H9 (cell line): ENCODE results near the gene ARL8A. TPM values are rescaled to one million over a fixed set of nuclear protein-coding genes. Genes with fewer than 3 reads are reported as not detected.

Experiments used
- DNase-seq: peaks from one replicate; pipeline ENCODE4 v3.0.0-alpha.2; 2017
- H2AFZ ChIP-seq: one replicate; pipeline ENCODE4 v1.6.1; 2013; ENCODE audit warnings: mild to moderate bottlenecking, low read length, control low read depth, moderate library complexity
- H2AK5ac ChIP-seq: 2 replicates; pipeline ENCODE4 v1.6.1; 2013; ENCODE audit warnings: low read length, control low read depth, mixed read lengths; ENCODE audit not compliant: insufficient read length
- H2BK120ac ChIP-seq: one replicate; pipeline ENCODE4 v1.6.1; 2013; ENCODE audit warnings: low read depth, mild to moderate bottlenecking, low read length, control low read depth, inconsistent platforms; ENCODE audit not compliant: poor library complexity, severe bottlenecking
- H2BK12ac ChIP-seq: 2 replicates; pipeline ENCODE4 v1.6.1; 2013; ENCODE audit warnings: low read length, control low read depth, mixed read lengths, low read depth; ENCODE audit not compliant: insufficient read length
- H2BK15ac ChIP-seq: 2 replicates; pipeline ENCODE4 v1.6.1; 2013; ENCODE audit warnings: low read depth, low read length, control low read depth
- H2BK20ac ChIP-seq: one replicate; pipeline ENCODE4 v1.6.1; 2013; ENCODE audit warnings: low read depth, mild to moderate bottlenecking, low read length, control low read depth, inconsistent platforms; ENCODE audit not compliant: poor library complexity, severe bottlenecking
- H2BK5ac ChIP-seq: 2 replicates; pipeline ENCODE4 v1.6.1; 2013; ENCODE audit warnings: low read length, control low read depth, mixed read lengths; ENCODE audit not compliant: insufficient read length
- H3K14ac ChIP-seq: 2 replicates; pipeline ENCODE4 v1.6.1; 2013; ENCODE audit warnings: low read length, control low read depth; ENCODE audit not compliant: insufficient read depth
- H3K18ac ChIP-seq: 2 replicates; pipeline ENCODE4 v1.6.1; 2013; ENCODE audit warnings: low read depth, mild to moderate bottlenecking, mixed read lengths, low read length, control low read depth; ENCODE audit not compliant: insufficient read length
- H3K23ac ChIP-seq: 2 replicates; pipeline ENCODE4 v1.6.1; 2013; ENCODE audit warnings: low read length, control low read depth, mixed read lengths, low read depth; ENCODE audit not compliant: insufficient read length
- H3K23me2 ChIP-seq: 2 replicates; pipeline ENCODE4 v1.6.1; 2013; ENCODE audit warnings: low read depth, mild to moderate bottlenecking, mixed read lengths, low read length, control low read depth; ENCODE audit not compliant: insufficient read length, poor library complexity, severe bottlenecking
- H3K27ac ChIP-seq: 2 replicates; pipeline ENCODE4 v1.5.1; 2013; ENCODE audit warnings: low read length, control low read depth, mixed read lengths, low read depth; ENCODE audit not compliant: insufficient read length
- H3K27me3 ChIP-seq: 2 replicates; pipeline ENCODE4 v1.6.1; 2013; ENCODE audit warnings: low read length, control low read depth, inconsistent platforms; ENCODE audit not compliant: insufficient read depth
- H3K4ac ChIP-seq: 2 replicates; pipeline ENCODE4 v1.6.1; 2013; ENCODE audit warnings: low read depth, mild to moderate bottlenecking, control low read depth, inconsistent platforms, low read length, moderate library complexity
- H3K4me1 ChIP-seq: 2 replicates; pipeline ENCODE4 v1.6.1; 2013; ENCODE audit warnings: low read length, control low read depth, inconsistent platforms; ENCODE audit not compliant: insufficient read depth
- H3K4me2 ChIP-seq: 2 replicates; pipeline ENCODE4 v1.6.1; 2013; ENCODE audit warnings: low read length, control low read depth, mixed read lengths; ENCODE audit not compliant: insufficient read length, insufficient read depth
- H3K56ac ChIP-seq: 2 replicates; pipeline ENCODE4 v1.6.1; 2013; ENCODE audit warnings: low read depth, mild to moderate bottlenecking, mixed read lengths, low read length, control low read depth; ENCODE audit not compliant: insufficient read length
- H3K79me1 ChIP-seq: 2 replicates; pipeline ENCODE4 v1.6.1; 2013; ENCODE audit warnings: low read depth, mild to moderate bottlenecking, moderate library complexity, low read length, control low read depth, inconsistent platforms; ENCODE audit not compliant: insufficient read depth, poor library complexity, severe bottlenecking
- H3K79me2 ChIP-seq: 2 replicates; pipeline ENCODE4 v1.6.1; 2013; ENCODE audit warnings: low read length, control low read depth, inconsistent platforms; ENCODE audit not compliant: insufficient read depth
- H3K9ac ChIP-seq: 2 replicates; pipeline ENCODE4 v1.6.1; 2013; ENCODE audit warnings: low read length, control low read depth, mixed read lengths; ENCODE audit not compliant: insufficient read length; ENCODE audit errors: extremely low read depth
- H3K9me3 ChIP-seq: one replicate; pipeline ENCODE4 v1.6.1; 2013; ENCODE audit warnings: low read depth, low read length, inconsistent platforms; ENCODE audit not compliant: control insufficient read depth
- H3T11ph ChIP-seq: one replicate; pipeline ENCODE4 v1.6.1; 2013; ENCODE audit warnings: mild to moderate bottlenecking, low read length, control low read depth, inconsistent platforms
- H4K20me1 ChIP-seq: one replicate; pipeline ENCODE4 v1.6.1; 2013; ENCODE audit not compliant: control insufficient read depth, insufficient read length, insufficient read depth
- H4K5ac ChIP-seq: 2 replicates; pipeline ENCODE4 v1.6.1; 2013; ENCODE audit warnings: low read depth, mild to moderate bottlenecking, mixed read lengths, low read length, control low read depth; ENCODE audit not compliant: insufficient read length
- H4K8ac ChIP-seq: replicated peaks from 2 replicates; pipeline ENCODE4 v1.6.1; 2013; ENCODE audit warnings: low read length, control low read depth, mixed read lengths, low read depth; ENCODE audit not compliant: insufficient read length
- H4K91ac ChIP-seq: 2 replicates; pipeline ENCODE4 v1.6.1; 2013; ENCODE audit warnings: low read depth, mild to moderate bottlenecking, moderate library complexity, mixed read lengths, low read length, control low read depth; ENCODE audit not compliant: insufficient read length
- H3K27ac Mint-ChIP-seq, 3 experiments: 2 replicates in 2 of 3; 3 replicates in 1 of 3; pipeline ENCODE4 v1.8.0; 2020 to 2021; ENCODE audit warnings: mixed read lengths in 3 of 3, mild to moderate bottlenecking in 1 of 3, moderate library complexity in 1 of 3
- H3K27me3 Mint-ChIP-seq: 2 replicates; pipeline ENCODE4 v1.8.0; 2021; ENCODE audit warnings: low read depth, mild to moderate bottlenecking, moderate library complexity, mixed read lengths
- H3K36me3 Mint-ChIP-seq, 3 experiments: 2 replicates in 2 of 3; 3 replicates in 1 of 3; pipeline ENCODE4 v1.8.0; 2020 to 2021; ENCODE audit warnings: low read depth in 3 of 3, mixed read lengths in 3 of 3; ENCODE audit not compliant: insufficient read depth in 1 of 3
- H3K4me1 Mint-ChIP-seq, 2 experiments: 2 replicates each; pipeline ENCODE4 v1.8.0; 2020; ENCODE audit warnings: mixed read lengths in 2 of 2
- H3K4me3 Mint-ChIP-seq, 2 experiments: 2 replicates in 1 of 2; 3 replicates in 1 of 2; pipeline ENCODE4 v1.8.0; 2020 to 2021; ENCODE audit warnings: mild to moderate bottlenecking in 2 of 2, mixed read lengths in 2 of 2, moderate library complexity in 1 of 2
- H3K9me3 Mint-ChIP-seq, 2 experiments: 2 replicates in 1 of 2; 3 replicates in 1 of 2; pipeline ENCODE4 v1.8.0; 2020; ENCODE audit warnings: mild to moderate bottlenecking in 2 of 2, mixed read lengths in 2 of 2, moderate library complexity in 1 of 2
- CTCF ChIP-seq: fragments of 200-600 bp; sonication (generic); conservative IDR thresholded peaks from 3 replicates; pipeline ENCODE4 v1.8.0; 2021; ENCODE audit warnings: antibody characterized with exemption, mild to moderate bottlenecking
- WGBS: extraction: QIAGEN DNeasy Blood & Tissue Kit; methylation state at CpG from one replicate; pipeline ENCODE4 v1.1.7; 2013; ENCODE audit warnings: missing lambda C conversion rate, low lambda C conversion rate, mixed read lengths; ENCODE audit not compliant: insufficient read length; ENCODE audit errors: extremely low coverage; 5-methylcytosine and 5-hydroxymethylcytosine counted together
- total RNA-seq: library from RNA; stranded (reverse); gene quantifications from 2 replicates; pipeline ENCODE4 v1.2.1, GENCODE V29; 2021

The ARL8A gene
- total RNA-seq, 1 experiment from 2014 or later: 67.2 TPM

- H3K4me3 Mint-ChIP-seq: no peak overlapping the region
- Histone ChIP-seq H2AFZ (no peak overlapping the region), H4K5ac (no peak overlapping the region), H2AK5ac (no peak overlapping the region), H3K79me1 (no peaks in the 10 kb centered on the region), H3K18ac (no peak overlapping the region), H2BK20ac (no peak overlapping the region), H4K20me1 (no peaks in the 10 kb centered on the region), H3K56ac (no peak overlapping the region), H3K4me2 (no peak overlapping the region), H3K23ac (no peak overlapping the region), H3T11ph (no peak overlapping the region), H2BK120ac (no peak overlapping the region), H4K8ac (no peak overlapping the region), H2BK12ac (no peak overlapping the region), H3K9me3 (no peaks in the 10 kb centered on the region), H2BK15ac (no peak overlapping the region), H3K9ac (no peak overlapping the region), H4K91ac (no peak overlapping the region), H3K79me2 (no peaks in the 10 kb centered on the region), H2BK5ac (no peak overlapping the region), H3K27me3 (no peaks in the 10 kb centered on the region), H3K27ac (no peak overlapping the region), H3K4me1 (0 out of 2 replicates have a peak, but pooled peaks cover 4% of the 10 kb centered on the region), H3K23me2 (no peaks in the 10 kb centered on the region), H3K4ac (no peak overlapping the region), H3K14ac (no peak overlapping the region)
- H3K27ac Mint-ChIP-seq: no peak overlapping the region
- peaks cover 9% of the 10 kb centered on the region for H3K27me3 Mint-ChIP-seq
- H3K9me3 Mint-ChIP-seq: no peaks in the 10 kb centered on the region
- no CpG with 5 or more reads among the region's 8 CpGs for WGBS
- no peak for TF ChIP-seq CTCF
- DNase-seq: no peak
- no peaks in the 10 kb centered on the region for H3K36me3 Mint-ChIP-seq
- H3K4me1 Mint-ChIP-seq: peaks cover 14 to 16% of the 10 kb centered on the region in 2 experiments
These were observed 18.9 kb downstream of the ARL8A start for GRCh38 chr1:202125611-202126010.
